WERI-Rb-1 (cell line): ENCODE data around the gene CCDC88B.

Source experiments
- DNase-seq: peaks from one replicate; pipeline ENCODE4 v3.0.0-alpha.2; 2020
- H3K27ac ChIP-seq: fragments of 250-450 bp; sonication (Bioruptor Pico); 2 replicates; pipeline ENCODE4 v1.5.1; 2020; ENCODE audit warnings: mild to moderate bottlenecking, moderate library complexity
- H3K27me3 ChIP-seq: fragments of 250-450 bp; sonication (Bioruptor Pico); 2 replicates; pipeline ENCODE4 v1.5.1; 2021; ENCODE audit warnings: mild to moderate bottlenecking, low read depth, moderate library complexity; ENCODE audit not compliant: insufficient read depth, severe bottlenecking
- H3K36me3 ChIP-seq: fragments of 250-450 bp; sonication (Bioruptor Pico); 2 replicates; pipeline ENCODE4 v1.5.1; 2020; ENCODE audit warnings: mild to moderate bottlenecking, moderate library complexity
- H3K4me3 ChIP-seq: 2 replicates; pipeline ENCODE4 v1.5.1; 2011; ENCODE audit warnings: low read depth, mild to moderate bottlenecking, control low read depth, low read length
- H3K9me3 ChIP-seq: fragments of 250-450 bp; sonication (Bioruptor Pico); 2 replicates; pipeline ENCODE4 v1.5.1; 2021; ENCODE audit warnings: mild to moderate bottlenecking, moderate library complexity; ENCODE audit not compliant: severe bottlenecking
- CTCF ChIP-seq: IDR thresholded peaks from 2 replicates; pipeline ENCODE4 v1.5.1; 2011; ENCODE audit warnings: low read depth, mild to moderate bottlenecking, control low read depth, inconsistent platforms, low read length

CCDC88B gene

GRCh38 chr11:64372021-64372420 lies 32.0 kb downstream of the CCDC88B start:
- H3K4me3 ChIP-seq = no peak overlapping the region
- no peak overlapping the region for H3K27ac ChIP-seq
- H3K36me3 ChIP-seq = peaks cover 15% of the 10 kb centered on the region
- no peaks in the 10 kb centered on the region for H3K27me3 ChIP-seq
- H3K9me3 ChIP-seq = no peaks in the 10 kb centered on the region
- DNase-seq = no peak
- no peak for TF ChIP-seq CTCF

GRCh38 chr11:64372802-64373597 lies 33.0 kb downstream of the CCDC88B start:
- H3K27ac ChIP-seq = no peak overlapping the region
- peaks cover 11% of the 10 kb centered on the region for H3K36me3 ChIP-seq
- no peaks in the 10 kb centered on the region for H3K27me3 ChIP-seq
- H3K4me3 ChIP-seq = no peak overlapping the region
- no peak for TF ChIP-seq CTCF
- no peaks in the 10 kb centered on the region for H3K9me3 ChIP-seq
- no peak for DNase-seq

GRCh38 chr11:64373598-64373974 lies 33.6 kb downstream of the CCDC88B start:
- no peak for TF ChIP-seq CTCF
- H3K36me3 ChIP-seq = peaks cover 11% of the 10 kb centered on the region
- H3K4me3 ChIP-seq = no peak overlapping the region
- no peaks in the 10 kb centered on the region for H3K27me3 ChIP-seq
- H3K9me3 ChIP-seq = no peaks in the 10 kb centered on the region
- H3K27ac ChIP-seq = no peak overlapping the region
- DNase-seq = no peak

- H3K9me3 ChIP-seq = peaks cover 2% of the 10 kb centered on the region
- no peak for DNase-seq
- no peaks in the 10 kb centered on the region for H3K27me3 ChIP-seq
- no peak overlapping the region for H3K4me3 ChIP-seq
- no peak overlapping the region for H3K27ac ChIP-seq
- H3K36me3 ChIP-seq = no peaks in the 10 kb centered on the region
- no peak for TF ChIP-seq CTCF
Measured at GRCh38 chr11:64376071-64376470, 36.1 kb downstream of the CCDC88B start.

- H3K27me3 ChIP-seq = no peaks in the 10 kb centered on the region
- no peak overlapping the region for H3K4me3 ChIP-seq
- H3K9me3 ChIP-seq = peaks cover 2% of the 10 kb centered on the region
- H3K36me3 ChIP-seq = no peaks in the 10 kb centered on the region
- H3K27ac ChIP-seq = no peak overlapping the region
- DNase-seq = no peak
- no peak for TF ChIP-seq CTCF
Measured at GRCh38 chr11:64378335-64378880, 38.4 kb downstream of the CCDC88B start.

GRCh38 chr11:64379160-64379559 lies 39.2 kb downstream of the CCDC88B start:
- H3K27ac ChIP-seq = no peak overlapping the region
- H3K27me3 ChIP-seq = no peaks in the 10 kb centered on the region
- TF ChIP-seq CTCF = no peak
- H3K4me3 ChIP-seq = no peak overlapping the region
- H3K36me3 ChIP-seq = no peaks in the 10 kb centered on the region
- DNase-seq = no peak
- peaks cover 2% of the 10 kb centered on the region for H3K9me3 ChIP-seq
